Measurements from ENCODE around the gene EVA1C.

EVA1C gene

DNA sequence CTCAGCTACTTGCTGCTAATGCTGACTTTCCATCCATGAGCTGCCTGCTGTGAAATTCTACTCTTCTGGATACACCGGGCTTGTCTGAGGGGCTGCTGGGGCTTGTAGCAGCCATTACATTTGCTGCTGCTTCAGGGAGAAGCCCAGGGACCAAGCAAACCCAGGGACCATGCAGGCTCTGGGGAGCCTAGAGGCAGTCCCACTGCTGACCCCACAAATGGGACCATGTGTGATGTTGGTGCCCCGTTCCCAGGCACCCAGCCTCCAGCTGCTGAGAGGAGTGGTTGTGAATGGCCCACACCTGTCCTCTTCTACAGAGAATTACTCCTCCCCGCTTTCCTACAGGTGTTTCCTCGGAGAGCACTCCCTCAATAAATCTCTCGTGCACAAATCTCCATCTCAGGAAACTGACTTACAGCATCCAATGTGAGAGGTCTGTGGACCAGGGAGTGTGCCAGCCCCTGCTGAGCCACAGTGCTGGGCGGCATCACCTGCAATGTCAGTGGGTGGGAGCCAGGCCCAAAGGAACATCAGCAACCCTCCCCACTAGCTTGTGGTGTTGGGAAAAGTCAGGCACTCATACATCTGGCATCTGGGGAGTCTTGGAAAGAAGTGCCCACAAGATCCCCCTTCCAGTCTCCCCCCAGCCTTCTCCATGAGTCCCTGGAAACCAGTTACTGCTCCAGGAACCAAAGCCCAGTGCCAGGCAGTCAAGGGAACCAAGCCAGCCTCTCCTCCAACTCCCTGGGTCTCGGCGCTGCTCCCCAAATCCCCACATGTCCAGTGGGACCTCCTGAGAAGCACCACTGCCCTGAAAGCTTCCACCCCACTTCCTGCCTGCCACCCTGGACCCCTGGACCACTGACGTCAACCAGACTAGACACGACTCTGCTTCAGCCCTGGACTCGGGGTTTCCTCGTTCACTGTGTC lies 107.7 kb downstream of the EVA1C start:
- TF ChIP-seq, protein P1, sequence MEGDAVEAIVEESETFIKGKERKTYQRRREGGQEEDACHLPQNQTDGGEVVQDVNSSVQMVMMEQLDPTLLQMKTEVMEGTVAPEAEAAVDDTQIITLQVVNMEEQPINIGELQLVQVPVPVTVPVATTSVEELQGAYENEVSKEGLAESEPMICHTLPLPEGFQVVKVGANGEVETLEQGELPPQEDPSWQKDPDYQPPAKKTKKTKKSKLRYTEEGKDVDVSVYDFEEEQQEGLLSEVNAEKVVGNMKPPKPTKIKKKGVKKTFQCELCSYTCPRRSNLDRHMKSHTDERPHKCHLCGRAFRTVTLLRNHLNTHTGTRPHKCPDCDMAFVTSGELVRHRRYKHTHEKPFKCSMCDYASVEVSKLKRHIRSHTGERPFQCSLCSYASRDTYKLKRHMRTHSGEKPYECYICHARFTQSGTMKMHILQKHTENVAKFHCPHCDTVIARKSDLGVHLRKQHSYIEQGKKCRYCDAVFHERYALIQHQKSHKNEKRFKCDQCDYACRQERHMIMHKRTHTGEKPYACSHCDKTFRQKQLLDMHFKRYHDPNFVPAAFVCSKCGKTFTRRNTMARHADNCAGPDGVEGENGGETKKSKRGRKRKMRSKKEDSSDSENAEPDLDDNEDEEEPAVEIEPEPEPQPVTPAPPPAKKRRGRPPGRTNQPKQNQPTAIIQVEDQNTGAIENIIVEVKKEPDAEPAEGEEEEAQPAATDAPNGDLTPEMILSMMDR (IDR thresholded peaks at IDR 0.05; ENCODE audit: extremely low read depth, insufficient read depth, missing control alignments): no peak
- in situ Hi-C loops (cut with MboI; ENCODE audit: low pct_unique_long_range_greater_than_20kb, low sequenced_read_pairs, unreplicated experiment): no loop called here
- no peak for DNase-seq (ENCODE audit: low spot score)

DNA sequence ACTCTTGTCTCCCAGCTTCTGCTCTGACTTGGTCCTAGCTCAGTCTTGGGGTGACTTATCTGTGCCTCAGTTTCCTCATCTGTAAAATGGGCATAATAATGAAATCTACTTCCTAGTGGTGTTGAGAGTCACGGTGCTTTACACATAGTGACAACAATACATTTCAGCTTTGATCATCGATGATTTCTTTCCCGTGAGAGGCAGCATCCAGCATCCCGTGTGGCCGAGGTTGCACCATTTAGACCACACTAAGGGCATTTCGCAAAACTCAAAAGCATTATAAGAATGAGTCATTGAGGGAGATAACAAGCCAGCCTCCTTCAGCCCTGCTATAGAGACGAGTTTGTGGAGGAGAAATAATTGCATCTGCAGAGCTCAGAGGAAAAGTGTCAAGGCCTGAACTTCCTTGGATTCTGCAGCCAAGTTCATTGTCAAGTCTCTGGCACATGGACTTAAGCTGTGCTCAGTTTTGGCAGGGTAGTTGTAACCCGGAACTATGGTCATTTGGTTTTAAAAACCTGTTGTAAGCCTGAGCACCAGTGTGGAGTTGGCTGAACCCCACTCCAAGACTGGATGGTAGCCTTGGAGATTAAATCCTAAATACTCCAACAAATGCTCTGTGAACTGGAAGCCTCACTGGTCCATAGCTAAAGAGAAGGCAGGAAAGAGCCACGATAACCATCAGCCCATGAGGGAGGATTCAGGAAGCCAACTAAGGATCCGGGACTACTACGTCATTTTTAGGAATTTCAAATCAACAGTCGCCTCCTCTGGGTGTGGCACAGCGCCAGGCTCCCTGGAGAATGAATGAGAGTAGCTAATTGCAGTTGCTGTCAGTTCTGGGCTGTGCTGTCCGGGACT lies 108.6 kb downstream of the EVA1C start:
- TF ChIP-seq, protein P1 (IDR thresholded peaks at IDR 0.05; ENCODE audit: extremely low read depth, insufficient read depth, missing control alignments): no peak
- no peak for DNase-seq (ENCODE audit: low spot score)
- in situ Hi-C loops (cut with MboI; ENCODE audit: low pct_unique_long_range_greater_than_20kb, low sequenced_read_pairs, unreplicated experiment): no loop called here

DNA sequence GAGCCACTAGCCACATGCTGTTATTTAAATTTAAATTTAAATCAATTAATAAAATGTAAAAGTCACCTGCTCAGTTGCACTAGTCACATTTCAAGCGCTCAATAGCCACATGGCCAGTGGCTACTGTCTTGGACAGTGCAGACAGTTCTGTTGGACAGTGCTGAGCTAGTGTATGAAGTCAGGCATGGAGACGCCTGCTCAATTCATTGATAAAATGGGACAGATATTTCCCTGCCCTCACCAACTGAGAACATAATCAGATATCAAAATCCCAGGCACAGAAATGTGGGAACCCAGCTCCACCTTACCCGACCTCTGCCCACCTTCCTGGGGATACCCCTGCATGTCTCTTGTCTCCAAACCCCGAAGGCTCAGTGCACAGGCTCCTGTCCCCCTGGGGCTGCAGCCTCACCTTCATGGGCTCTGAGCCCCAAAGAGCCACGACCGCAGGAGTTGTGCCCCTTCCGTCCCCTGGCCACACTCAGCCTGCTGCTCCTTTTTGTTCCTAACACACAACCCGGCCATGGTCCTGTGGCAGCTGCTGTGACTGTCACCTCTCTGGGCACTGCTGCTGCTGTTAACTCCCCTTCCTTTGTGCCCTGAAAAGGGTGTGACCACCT lies 109.3 kb downstream of the EVA1C start:
- in situ Hi-C loops (cut with MboI; ENCODE audit: low pct_unique_long_range_greater_than_20kb, low sequenced_read_pairs, unreplicated experiment): no loop called here

DNA sequence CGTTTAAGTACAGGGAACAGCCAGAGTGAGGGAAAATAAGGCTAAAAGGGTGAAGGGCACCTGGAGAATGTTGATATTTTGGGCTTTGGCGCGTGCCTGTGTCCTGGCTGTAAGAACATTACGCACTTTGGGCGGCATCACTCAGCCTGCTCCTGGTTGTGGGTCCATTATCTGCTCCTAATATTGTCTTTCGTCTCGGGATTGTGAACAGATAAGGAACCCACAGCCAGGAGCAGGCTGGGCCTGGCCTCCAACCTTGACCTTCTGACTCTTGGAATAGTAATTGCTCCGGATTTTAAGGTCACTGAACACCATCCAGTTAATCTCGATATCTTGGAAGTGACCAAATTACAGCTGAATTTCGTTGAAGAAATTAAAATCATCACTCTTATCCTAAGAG lies 111.0 kb downstream of the EVA1C start:
- no peak for DNase-seq (ENCODE audit: low spot score)
- in situ Hi-C loops (cut with MboI; ENCODE audit: low pct_unique_long_range_greater_than_20kb, low sequenced_read_pairs, unreplicated experiment): no loop called here
- TF ChIP-seq, protein P1 (IDR thresholded peaks at IDR 0.05; ENCODE audit: extremely low read depth, insufficient read depth, missing control alignments): no peak

More for the DNA sequence above, 109.3 kb downstream of the EVA1C start:
- TF ChIP-seq, protein P1 (IDR thresholded peaks at IDR 0.05; ENCODE audit: extremely low read depth, insufficient read depth, missing control alignments): no peak
- DNase-seq (ENCODE audit: low spot score): no peak

DNA sequence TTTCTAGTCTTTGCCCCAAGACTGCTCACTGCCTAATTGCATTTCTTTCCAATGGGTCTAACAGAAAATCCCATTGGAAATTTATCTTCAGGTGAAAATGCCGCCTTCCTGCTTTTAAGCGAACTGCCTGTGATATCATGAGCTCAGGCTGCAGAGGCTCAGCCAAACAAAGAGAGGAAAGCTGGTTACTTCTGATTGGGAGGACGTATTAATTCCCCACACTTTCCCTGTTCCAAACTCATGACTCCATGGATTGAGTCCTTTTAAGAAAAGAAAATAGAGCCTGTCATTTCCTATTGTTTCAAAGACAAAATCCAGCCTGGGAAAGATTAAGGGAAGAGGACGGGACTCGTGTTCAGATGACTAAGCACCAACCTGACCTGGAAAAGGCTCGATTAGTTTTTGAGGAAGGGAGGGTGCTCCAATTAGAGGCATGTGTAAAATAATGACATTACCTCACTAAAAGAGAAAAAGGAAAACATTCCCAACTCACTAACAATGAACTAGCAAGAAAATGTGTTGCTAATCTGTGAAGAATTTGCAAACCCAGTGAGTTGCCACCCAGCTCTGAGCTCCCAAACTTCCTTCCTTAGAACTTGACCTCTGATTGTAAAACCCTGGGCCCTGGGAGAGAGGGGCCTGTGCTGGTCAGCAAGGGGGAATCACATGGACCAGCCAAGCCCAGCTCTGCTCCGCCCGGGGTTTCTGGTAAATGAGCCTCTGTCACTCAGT lies 111.6 kb downstream of the EVA1C start:
- in situ Hi-C loops (cut with MboI; ENCODE audit: low pct_unique_long_range_greater_than_20kb, low sequenced_read_pairs, unreplicated experiment): no loop called here
- TF ChIP-seq, protein P1 (IDR thresholded peaks at IDR 0.05; ENCODE audit: extremely low read depth, insufficient read depth, missing control alignments): no peak
- DNase-seq (ENCODE audit: low spot score): no peak

DNA sequence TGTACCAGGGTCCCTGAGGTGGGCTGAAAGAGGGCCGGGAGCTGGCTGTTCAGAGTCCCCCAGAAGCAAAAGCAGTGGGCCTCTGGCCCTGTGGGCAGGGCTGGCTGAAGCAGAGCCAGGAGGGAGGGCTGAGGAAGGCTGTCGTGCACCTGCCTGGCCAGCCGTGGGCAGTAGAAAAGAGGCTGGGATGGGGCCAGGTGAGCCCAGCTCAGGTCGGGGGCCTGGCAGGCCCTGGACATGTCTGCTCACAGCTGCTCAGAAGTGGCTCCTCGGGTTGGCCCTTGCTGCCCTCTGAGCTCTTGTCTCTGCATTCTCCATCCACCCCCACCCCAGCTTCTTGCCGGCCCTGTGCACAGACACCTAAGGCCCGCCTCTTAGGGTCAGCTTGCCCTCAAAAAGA lies 112.8 kb downstream of the EVA1C start:
- in situ Hi-C loops (cut with MboI; ENCODE audit: low pct_unique_long_range_greater_than_20kb, low sequenced_read_pairs, unreplicated experiment): no loop called here
- TF ChIP-seq, protein P1 (IDR thresholded peaks at IDR 0.05; ENCODE audit: extremely low read depth, insufficient read depth, missing control alignments): no peak
- DNase-seq (ENCODE audit: low spot score): no peak

Measured in GM13977 (cell line).